Colonic mucosa (tissue), 4 donors: Measurements from ENCODE around the gene ATP2B3. TPM values are rescaled to one million over a fixed set of nuclear protein-coding genes. Genes with fewer than 3 reads are reported as not detected.

ENCODE experiments used
- DNase-seq: peaks from one replicate; pipeline ENCODE4 v3.0.0-alpha.2; 2020
- H3K27ac ChIP-seq: fragments of 200-600 bp; one replicate; pipeline ENCODE4 v1.8.0; 2021
- H3K27me3 ChIP-seq: fragments of 200-600 bp; one replicate; pipeline ENCODE4 v1.8.0; 2021
- H3K36me3 ChIP-seq: fragments of 200-600 bp; one replicate; pipeline ENCODE4 v1.8.0; 2021
- H3K4me1 ChIP-seq: fragments of 200-600 bp; one replicate; pipeline ENCODE4 v1.8.0; 2021; ENCODE audit warnings: mild to moderate bottlenecking
- H3K4me3 ChIP-seq: fragments of 200-600 bp; one replicate; pipeline ENCODE4 v1.8.0; 2021
- H3K9ac ChIP-seq, 2 donors: one replicate each; pipeline ENCODE4 v1.7.0; 2013; ENCODE audit warnings: control low read depth in 2 of 2, low read depth in 2 of 2, low read length in 2 of 2
- H3K9me3 ChIP-seq: fragments of 200-600 bp; one replicate; pipeline ENCODE4 v1.8.0; 2021
- CTCF ChIP-seq: fragments of 200-600 bp; IDR thresholded peaks from one replicate; pipeline ENCODE4 v1.8.0; 2022; ENCODE audit warnings: antibody characterized with exemption, mild to moderate bottlenecking
- intact Hi-C: fragments of 100-400 bp; cut with DNase I; formaldehyde crosslinking; loops from one replicate; pipeline ENCODE4 v1.14.1; 2022
- total RNA-seq, 2 donors: library from RNA; stranded (reverse); fragmentation: NEBNext Ultra II Directional in 1 of 2; extraction: Animal tissue kit (Norgen Biotek cat#: 25700) in 1 of 2; gene quantifications; one replicate each; pipeline ENCODE4 v1.2.1, GENCODE V29; 2021
- donor health status: healthy.
- donor health status: DM: no; HTN: no; CAD: no.
- donor health status: DM: no; HTN: no; CAD: no.

Gene ATP2B3
- total RNA-seq, 2 donors from 2014 or later = 0.24 TPM; not detected in 1

DNA sequence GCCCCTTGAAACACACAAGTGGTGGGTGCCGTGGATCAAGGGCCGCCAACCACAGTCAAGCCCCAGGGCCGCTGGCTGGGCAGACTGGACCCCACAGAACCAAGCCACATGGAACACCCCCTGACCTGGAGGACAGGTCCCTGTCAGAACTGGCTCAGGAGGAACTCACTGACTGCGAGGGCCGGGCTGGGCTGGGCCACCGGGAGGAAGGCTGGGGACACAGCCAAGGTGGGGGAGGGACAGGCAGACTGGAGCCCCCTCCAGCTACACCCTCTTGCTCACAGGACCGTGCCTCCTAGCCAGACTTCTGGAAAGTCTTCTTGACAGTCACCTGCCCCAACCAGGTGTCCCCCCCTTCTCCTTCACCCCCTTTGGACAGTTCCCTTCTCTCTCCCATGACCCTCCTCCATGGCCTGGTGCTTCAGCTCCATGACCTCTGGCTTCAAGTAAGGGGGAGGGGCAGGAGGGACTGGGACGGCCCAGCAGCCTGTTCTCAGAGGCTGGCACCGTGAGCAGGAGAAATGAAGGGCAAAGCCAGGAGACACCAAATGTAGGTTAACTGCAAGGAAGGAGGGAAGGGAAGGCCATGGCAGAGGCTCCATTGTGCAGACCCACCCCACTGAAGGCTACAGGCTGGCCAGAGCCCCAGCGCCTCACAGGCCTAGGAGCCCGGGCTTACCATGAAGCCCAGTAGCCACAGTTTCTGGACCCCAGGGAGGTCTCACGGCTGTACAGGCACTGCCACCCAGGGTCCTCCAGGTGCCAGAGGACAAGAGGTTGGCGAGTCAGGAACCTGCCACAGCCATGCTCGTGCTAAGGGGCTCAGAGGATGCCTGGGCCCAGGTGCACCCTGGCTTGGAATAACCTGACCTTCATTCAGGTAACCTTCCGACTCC, 107.0 kb downstream of the ATP2B3 start:
- no peak for DNase-seq
- intact Hi-C loops = no loop called here
- no peak overlapping the region for H3K9ac ChIP-seq

DNA sequence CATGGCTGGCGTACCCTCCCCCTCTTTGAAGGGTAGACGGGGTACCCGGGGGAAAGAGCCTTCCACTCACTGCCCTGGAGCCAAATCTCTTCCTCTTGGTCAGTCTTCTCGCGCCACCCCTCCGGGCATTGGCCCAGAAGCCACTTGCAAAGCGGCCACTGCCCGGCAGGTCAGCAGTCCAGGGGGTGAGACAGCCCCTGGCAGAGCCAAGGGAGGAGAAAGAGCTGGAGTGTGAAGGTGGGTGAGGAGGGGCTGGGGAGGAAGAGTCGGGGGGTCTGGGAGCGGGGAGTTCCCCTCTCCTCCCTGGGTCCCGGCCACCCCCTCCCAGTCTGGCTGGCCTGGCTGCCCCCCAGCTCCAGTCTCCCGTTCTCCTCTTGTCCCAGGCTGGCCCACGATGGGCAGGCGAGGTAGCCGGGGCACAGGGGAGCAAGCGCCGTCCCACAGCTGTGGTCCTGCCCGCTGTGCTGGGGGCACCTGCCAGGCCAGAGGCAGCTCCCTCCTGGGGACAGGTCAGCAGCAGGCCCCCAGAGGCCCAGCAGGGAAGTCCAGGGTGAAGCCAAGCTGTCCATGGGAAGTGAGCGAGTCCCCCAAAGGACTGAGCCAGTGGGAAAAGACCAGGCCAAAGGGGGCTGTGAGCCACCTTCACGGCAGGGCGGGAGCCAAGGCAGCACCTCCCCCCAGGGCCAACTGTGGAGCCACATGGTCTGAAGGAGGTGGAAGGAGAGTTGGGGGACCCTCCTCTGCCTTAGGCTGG, 108.0 kb downstream of the ATP2B3 start:
- intact Hi-C loops = no loop called here
- no peak overlapping the region for H3K4me3 ChIP-seq
- no peak for DNase-seq
- H3K9ac ChIP-seq = no peak overlapping the region
- TF ChIP-seq CTCF = no peak
- no peaks in the 10 kb centered on the region for H3K4me1 ChIP-seq
- no peaks in the 10 kb centered on the region for H3K9me3 ChIP-seq
- no peaks in the 10 kb centered on the region for H3K36me3 ChIP-seq
- peaks cover 4% of the 10 kb centered on the region for H3K27me3 ChIP-seq
- H3K27ac ChIP-seq = no peak overlapping the region

More for the DNA sequence above, 107.0 kb downstream of the ATP2B3 start:
- no peak for TF ChIP-seq CTCF
- H3K9me3 ChIP-seq = no peaks in the 10 kb centered on the region
- no peak overlapping the region for H3K27ac ChIP-seq
- H3K27me3 ChIP-seq = peaks cover 4% of the 10 kb centered on the region
- no peaks in the 10 kb centered on the region for H3K36me3 ChIP-seq
- H3K4me3 ChIP-seq = no peak overlapping the region
- no peaks in the 10 kb centered on the region for H3K4me1 ChIP-seq

- Histone ChIP-seq H3K4me3 (no peak overlapping the region), H3K36me3 (no peaks in the 10 kb centered on the region), H3K4me1 (no peaks in the 10 kb centered on the region), H3K27ac (no peak overlapping the region), H3K9me3 (no peaks in the 10 kb centered on the region), H3K27me3 (peaks cover 4% of the 10 kb centered on the region), H3K9ac (no peak overlapping the region)
- intact Hi-C loops = no loop called here
- DNase-seq = no peak
- TF ChIP-seq CTCF = no peak
These were observed 108.7 kb downstream of the ATP2B3 start for GRCh38 chrX:153626025-153626633.

DNA sequence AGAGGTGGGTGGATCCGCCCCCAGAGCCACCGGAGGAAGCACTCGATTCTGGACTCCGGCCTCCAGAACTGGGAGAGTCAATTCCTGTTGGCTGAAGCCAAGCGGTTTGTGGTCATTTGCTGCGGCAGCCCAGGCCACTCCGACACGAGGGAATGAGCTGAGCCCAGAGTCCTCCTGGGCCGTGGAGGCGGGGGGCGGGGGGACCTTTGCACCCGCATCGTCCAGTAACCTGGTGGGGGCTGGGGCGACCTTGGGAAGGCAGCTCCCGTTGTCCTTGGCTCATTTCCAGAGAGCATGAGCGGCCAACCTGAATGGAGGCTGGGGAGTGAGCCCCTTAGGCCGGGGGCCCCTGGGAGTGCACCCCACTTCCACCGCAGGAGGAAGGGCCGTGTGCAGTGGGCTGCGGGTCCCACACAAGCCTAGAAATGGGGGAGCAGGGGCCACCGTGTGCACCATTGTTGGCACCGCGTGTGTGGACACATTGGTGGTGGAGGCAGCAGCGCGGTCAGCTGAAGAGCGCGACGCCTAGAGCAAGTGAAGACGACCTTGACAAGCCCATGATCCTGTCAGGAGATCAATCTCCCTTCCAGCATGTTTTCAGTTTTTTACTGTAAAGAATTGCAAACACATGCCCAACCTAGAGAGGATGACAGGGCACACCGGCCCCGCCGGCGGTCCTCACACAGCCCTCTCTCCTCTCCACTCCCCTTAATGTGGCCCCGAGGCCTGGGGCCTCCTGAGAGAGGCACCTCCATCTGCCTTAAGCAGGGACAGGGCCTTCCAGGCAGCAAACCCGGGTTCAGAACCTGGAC, 109.6 kb downstream of the ATP2B3 start:
- TF ChIP-seq CTCF = no peak
- Histone ChIP-seq H3K27me3 (peaks cover 4% of the 10 kb centered on the region), H3K36me3 (no peaks in the 10 kb centered on the region), H3K4me1 (no peaks in the 10 kb centered on the region), H3K9ac (no peak overlapping the region), H3K9me3 (no peaks in the 10 kb centered on the region), H3K27ac (no peak overlapping the region), H3K4me3 (no peak overlapping the region)
- intact Hi-C loops = no loop called here
- DNase-seq = no peak

DNA sequence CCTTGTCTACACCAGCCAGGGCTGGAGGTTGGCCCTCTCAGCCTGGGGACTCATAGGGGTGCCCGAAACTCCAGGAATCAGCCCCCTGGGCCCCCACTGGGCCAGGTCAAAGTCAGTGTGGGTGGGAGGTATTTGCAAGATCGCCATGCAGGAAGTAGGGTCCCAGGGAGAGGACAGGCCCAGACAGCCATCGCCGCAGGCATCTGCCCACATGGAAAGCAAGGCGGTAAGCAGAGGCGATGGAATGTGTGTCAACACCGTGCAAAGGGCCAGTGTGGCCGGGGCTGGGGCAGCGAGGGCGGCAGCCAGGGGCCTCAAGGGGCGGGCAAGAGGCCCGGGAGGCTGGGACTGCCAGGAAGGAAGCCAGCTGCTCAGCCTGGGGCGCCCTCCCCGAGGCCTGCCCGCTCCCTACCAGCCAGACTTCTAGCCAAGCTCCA, 110.3 kb downstream of the ATP2B3 start:
- Histone ChIP-seq H3K4me1 (no peaks in the 10 kb centered on the region), H3K9ac (no peak overlapping the region), H3K27me3 (peaks cover 4% of the 10 kb centered on the region), H3K27ac (no peak overlapping the region), H3K36me3 (no peaks in the 10 kb centered on the region), H3K4me3 (no peak overlapping the region), H3K9me3 (no peaks in the 10 kb centered on the region)
- DNase-seq = no peak
- TF ChIP-seq CTCF = no peak
- intact Hi-C loops = no loop called here
